CD14-positive monocyte (primary cell): ENCODE data around the gene OS9. TPM values are rescaled to one million over a fixed set of nuclear protein-coding genes. Genes with fewer than 3 reads are reported as not detected.
A peak's percentile ranks its signal among the peaks of the same experiment; 100 is the strongest.

Source experiments
- DNase-seq, 3 donors: peaks; one replicate each; pipeline ENCODE4 v3.0.0-alpha.2; 2011 to 2022
- H2AFZ ChIP-seq: 2 replicates; pipeline ENCODE4 v1.6.0; 2012; ENCODE audit warnings: mild to moderate bottlenecking, low read depth, low read length, inconsistent platforms; ENCODE audit not compliant: insufficient read depth, poor library complexity, severe bottlenecking
- H3K27ac ChIP-seq, 2 donors: 1 replicate in 1 of 2; 2 replicates in 1 of 2; pipeline ENCODE4 v1.5.1; 2012 to 2013; ENCODE audit warnings: low read length in 2 of 2, control low read depth in 1 of 2, inconsistent platforms in 1 of 2, low read depth in 1 of 2, mild to moderate bottlenecking in 1 of 2
- H3K27me3 ChIP-seq, 2 donors: one replicate each; pipeline versions ENCODE4 v1.6.0 to v1.6.1; 2011 to 2013; ENCODE audit warnings: low read length in 2 of 2; ENCODE audit not compliant: control insufficient read depth in 2 of 2, insufficient read depth in 2 of 2
- H3K36me3 ChIP-seq, 2 donors: replicated peaks in 1 of 2; 1 replicate in 1 of 2; 2 replicates in 1 of 2; pipeline versions ENCODE4 v1.5.1 to v1.6.1; 2012 to 2013; ENCODE audit warnings: low read length in 2 of 2, control low read depth in 1 of 2, inconsistent platforms in 1 of 2, mild to moderate bottlenecking in 1 of 2; ENCODE audit not compliant: insufficient read depth in 2 of 2, control insufficient read depth in 1 of 2
- H3K4me1 ChIP-seq, 2 donors: 1 replicate in 1 of 2; 2 replicates in 1 of 2; pipeline versions ENCODE4 v1.5.1 to v1.6.1; 2012 to 2013; ENCODE audit warnings: low read length in 2 of 2, control low read depth in 1 of 2, inconsistent platforms in 1 of 2, mild to moderate bottlenecking in 1 of 2, moderate library complexity in 1 of 2; ENCODE audit not compliant: insufficient read depth in 2 of 2, control insufficient read depth in 1 of 2
- H3K4me2 ChIP-seq: replicated peaks from 2 replicates; pipeline ENCODE3; 2012; ENCODE audit warnings: low read length, moderate library complexity, mild to moderate bottlenecking; ENCODE audit not compliant: poor library complexity, severe bottlenecking; ENCODE audit errors: extremely low read depth
- H3K4me3 ChIP-seq, 3 experiments: fragments of 200-600 bp in 1 of 3; sonication (generic) in 1 of 3; replicated peaks in 1 of 3; 1 replicate in 2 of 3; 2 replicates in 1 of 3; pipeline ENCODE4 v1.5.1; 2011 to 2013; ENCODE audit warnings: low read length in 3 of 3, mild to moderate bottlenecking in 3 of 3, control low read depth in 2 of 3, low read depth in 2 of 3, inconsistent platforms in 1 of 3, moderate library complexity in 1 of 3
- H3K79me2 ChIP-seq: 2 replicates; pipeline ENCODE4 v1.6.0; 2012; ENCODE audit warnings: mild to moderate bottlenecking, control low read depth, inconsistent platforms, low read length, moderate library complexity; ENCODE audit not compliant: insufficient read depth
- H3K9ac ChIP-seq: 2 replicates; pipeline ENCODE4 v1.6.0; 2017; ENCODE audit warnings: low read length, mild to moderate bottlenecking; ENCODE audit not compliant: insufficient read depth, poor library complexity, severe bottlenecking
- H3K9me3 ChIP-seq, 2 donors: replicated peaks in 1 of 2; 1 replicate in 1 of 2; 2 replicates in 1 of 2; pipeline versions ENCODE4 v1.5.1 to v1.6.1; 2012 to 2013; ENCODE audit warnings: low read length in 2 of 2, control low read depth in 1 of 2; ENCODE audit not compliant: control insufficient read depth in 1 of 2, insufficient read depth in 1 of 2
- H4K20me1 ChIP-seq: 2 replicates; pipeline ENCODE4 v1.6.0; 2012; ENCODE audit warnings: mild to moderate bottlenecking, low read length, control low read depth, moderate library complexity; ENCODE audit not compliant: insufficient read depth
- H3K27ac Mint-ChIP-seq, 7 donors: one replicate each; pipeline ENCODE4 v1.8.0; 2020; ENCODE audit warnings: mild to moderate bottlenecking in 7 of 7, mixed read lengths in 7 of 7, moderate library complexity in 6 of 7, inconsistent platforms in 2 of 7
- H3K27me3 Mint-ChIP-seq, 3 donors: one replicate each; pipeline ENCODE4 v1.8.0; 2021 to 2022; ENCODE audit warnings: low read depth in 3 of 3, mild to moderate bottlenecking in 3 of 3, mixed read lengths in 3 of 3, moderate library complexity in 3 of 3, inconsistent platforms in 1 of 3
- H3K36me3 Mint-ChIP-seq, 2 donors: one replicate each; pipeline ENCODE4 v1.8.0; 2020; ENCODE audit warnings: mixed read lengths in 2 of 2, inconsistent platforms in 1 of 2, mild to moderate bottlenecking in 1 of 2
- H3K4me1 Mint-ChIP-seq: one replicate; pipeline ENCODE4 v1.8.0; 2020; ENCODE audit warnings: mild to moderate bottlenecking, mixed read lengths
- H3K4me3 Mint-ChIP-seq, 2 donors: one replicate each; pipeline ENCODE4 v1.8.0; 2020; ENCODE audit warnings: mild to moderate bottlenecking in 2 of 2, mixed read lengths in 2 of 2, moderate library complexity in 1 of 2
- H3K9me3 Mint-ChIP-seq, 7 donors: one replicate each; pipeline ENCODE4 v1.8.0; 2020 to 2022; ENCODE audit warnings: mixed read lengths in 7 of 7, mild to moderate bottlenecking in 6 of 7, moderate library complexity in 6 of 7, inconsistent platforms in 2 of 7
- CTCF ChIP-seq: fragments of 200-600 bp; IDR thresholded peaks from one replicate; pipeline ENCODE4 v1.8.0; 2022; ENCODE audit warnings: antibody characterized with exemption, mild to moderate bottlenecking
- WGBS: methylation state at CpG from one replicate; pipeline ENCODE4 v1.1.5; 2013; ENCODE audit warnings: missing lambda C conversion rate; ENCODE audit not compliant: insufficient coverage; 5-methylcytosine and 5-hydroxymethylcytosine counted together
- intact Hi-C, 2 donors: fragments of 100-400 bp; cut with micrococcal nuclease; formaldehyde crosslinking; loops; one replicate each; pipeline versions ENCODE4 v1.15.0 to v1.15.1; 2023
- polyA plus RNA-seq, 3 donors: library from polyadenylated mRNA; depleted of rRNA in 1 of 3; unstranded in 2 of 3; stranded (reverse) in 1 of 3; fragments of 300-500 nt in 2 of 3; fragments of >200 nt in 1 of 3; fragmentation: Illumina TruSeq in 2 of 3; gene quantifications; 1 replicate in 2 of 3; 2 replicates in 1 of 3; pipeline ENCODE4 v1.2.3, GENCODE V29; 2012 to 2021

Gene OS9
- polyA plus RNA-seq, 3 donors: 90.9 to 484 (median 128) TPM

GRCh38 chr12:57765698-57766463 is 71.9 kb downstream of the OS9 start:
- Histone ChIP-seq H3K27ac (no peak overlapping the region), H3K4me3 (peak overlapping the region in 2 of 3 experiments; percentile 41 to 73), H4K20me1 (no peaks in the 10 kb centered on the region), H3K27me3 (peaks cover 37 to 56% of the 10 kb centered on the region in 2 donors), H2AFZ (peak overlapping the region; percentile 80), H3K9ac (no peak overlapping the region), H3K9me3 (peaks cover 0 to 13% of the 10 kb centered on the region in 2 donors), H3K4me1 (peaks cover 30 to 32% of the 10 kb centered on the region in 2 donors), H3K36me3 (peaks cover 0 to 6% of the 10 kb centered on the region in 2 donors), H3K4me2 (peak overlapping the region; percentile 81), H3K79me2 (no peaks in the 10 kb centered on the region)
- no peak for TF ChIP-seq CTCF
- Mint-ChIP-seq H3K9me3 (peaks cover 0 to 18% (median 5%) of the 10 kb centered on the region in 7 donors), H3K27me3 (peaks cover 51 to 55% (median 54%) of the 10 kb centered on the region in 3 donors), H3K4me1 (peaks cover 35% of the 10 kb centered on the region), H3K4me3 (peak overlapping the region; percentile 67 to 95), H3K27ac (no peak overlapping the region), H3K36me3 (peaks cover 23 to 27% of the 10 kb centered on the region in 2 donors)
- DNase-seq: no peak
- WGBS: 3% methylated on average over 33 of the region's 40 CpGs
- intact Hi-C loops: no loop called here

- H3K9me3 ChIP-seq: peaks cover 0 to 13% of the 10 kb centered on the region in 2 donors
- no peak for DNase-seq
- Mint-ChIP-seq H3K4me3 (peak within 1 kb of the TSS; percentile 47 to 95), H3K9me3 (peaks cover 0 to 18% (median 5%) of the 10 kb centered on the region in 7 donors), H3K4me1 (peaks cover 42% of the 10 kb centered on the region), H3K36me3 (peaks cover 23 to 27% of the 10 kb centered on the region in 2 donors), H3K27me3 (peaks cover 51 to 55% (median 54%) of the 10 kb centered on the region in 3 donors), H3K27ac (peak within 1 kb of the TSS in 1 of 7 donors; percentile 41)
- H3K27ac ChIP-seq: no peak within 1 kb of the TSS
- H3K27me3 ChIP-seq: peaks cover 37 to 56% of the 10 kb centered on the region in 2 donors
- no peaks in the 10 kb centered on the region for H3K79me2 ChIP-seq
- peaks cover 0 to 6% of the 10 kb centered on the region in 2 donors for H3K36me3 ChIP-seq
- peak within 1 kb of the TSS in 1 of 3 experiments; percentile 73 for H3K4me3 ChIP-seq
- no peak for TF ChIP-seq CTCF
- no peaks in the 10 kb centered on the region for H4K20me1 ChIP-seq
- no peak within 1 kb of the TSS for H3K9ac ChIP-seq
- 3% methylated on average over 32 of the region's 38 CpGs for WGBS
- peak within 1 kb of the TSS; percentile 81 for H3K4me2 ChIP-seq
- peak within 1 kb of the TSS; percentile 43 for H2AFZ ChIP-seq
- intact Hi-C loops: no loop called here
- H3K4me1 ChIP-seq: peaks cover 36 to 40% of the 10 kb centered on the region in 2 donors
These were observed 72.8 kb downstream of the OS9 start, which contains the start of gene CYP27B1 for GRCh38 chr12:57766464-57767304. TSS of gene CYP27B1 (minus strand) at chr12:57767078. CDS start at chr12:57767041, 37 bp downstream.
